GM19463 (cell line): ENCODE data around the gene GULP1.
"Not testable (repeated sequence)": the region's sequence is repeated elsewhere in the genome, so short reads cannot be mapped to it uniquely, and the experiment has no call there.

Experiments used
- ATAC-seq: cut with Tn5 transposase; IDR thresholded peaks from one replicate; pipeline ENCODE4 v1.9.1; 2021; ENCODE audit warnings: mild to moderate bottlenecking, moderate library complexity; ENCODE audit not compliant: unreplicated experiment

Gene GULP1

GRCh38 chr2:188291617-188292347, at the start of gene GULP1:
Gene GULP1, plus strand, starts transcription at chr2:188291874. Its CDS starts 185,829 bp downstream, at chr2:188477703.
- peak; percentile 65 for ATAC-seq

DNA sequence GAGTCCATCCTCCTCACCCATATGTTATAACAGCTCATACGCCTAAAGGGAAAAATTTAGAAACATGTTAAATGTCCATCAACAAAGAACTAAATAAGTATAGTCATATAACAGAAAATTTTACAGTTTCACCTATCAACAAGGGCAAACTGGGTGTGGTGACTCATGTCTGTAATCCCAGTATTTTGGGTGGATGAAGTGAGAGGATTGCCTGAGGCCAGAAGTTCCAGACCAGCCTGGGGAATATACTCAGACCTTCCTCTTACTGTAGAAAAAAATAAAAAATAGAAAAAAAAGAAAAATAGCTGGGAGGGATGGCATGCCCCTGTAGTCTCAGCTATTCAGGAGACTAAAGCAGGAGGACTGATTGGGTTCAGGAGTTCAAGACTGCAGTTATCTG, 48.3 kb upstream of the GULP1 start:
- ATAC-seq, result no peak

- no peak for ATAC-seq
Observed at GRCh38 chr2:188244383-188244782, 47.3 kb upstream of the GULP1 start.

- no peak for ATAC-seq
Observed at GRCh38 chr2:188245230-188245629, 46.4 kb upstream of the GULP1 start.

GRCh38 chr2:188248513-188248912, 43.2 kb upstream of the GULP1 start:
- no peak for ATAC-seq

- no peak for ATAC-seq
Observed at GRCh38 chr2:188251034-188251433, 40.6 kb upstream of the GULP1 start.

DNA sequence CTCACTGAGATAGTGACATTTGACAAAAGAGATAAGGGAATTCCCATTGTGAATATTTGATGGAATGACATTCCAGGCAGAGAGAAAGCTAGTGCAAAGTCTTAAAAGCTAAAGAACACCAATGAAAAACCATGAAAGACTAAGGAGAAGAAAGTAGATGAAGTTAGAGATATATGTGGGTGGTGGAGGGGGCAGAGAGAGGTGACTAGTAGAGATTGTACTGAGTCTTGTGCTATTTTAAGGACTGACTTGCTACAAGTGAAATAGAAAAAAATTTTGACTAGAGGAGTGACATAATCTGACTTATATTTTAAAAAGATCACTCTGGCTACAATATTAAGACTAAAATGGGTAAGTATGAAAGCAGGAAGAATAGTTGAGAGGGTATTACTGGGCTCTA, 35.3 kb upstream of the GULP1 start:
- no peak for ATAC-seq

DNA sequence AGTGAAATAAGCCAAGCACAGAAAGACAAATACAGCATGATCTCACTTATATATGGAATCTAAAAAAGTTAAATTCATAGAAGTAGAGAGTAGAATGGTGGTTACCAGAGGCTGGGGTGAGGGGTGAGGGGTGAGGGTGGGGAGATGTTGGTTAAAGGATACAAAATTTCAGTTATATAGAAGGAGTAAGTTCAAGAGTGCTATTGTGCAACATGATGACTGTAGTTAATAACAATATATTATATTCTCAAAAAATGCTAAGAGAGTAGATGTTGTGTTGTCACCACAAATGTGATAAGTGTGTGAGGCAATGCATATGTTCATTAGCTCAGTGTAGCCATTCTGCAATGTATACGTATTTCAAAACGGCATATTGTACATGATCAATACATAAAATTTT, 26.4 kb upstream of the GULP1 start:
- no peak for ATAC-seq

DNA sequence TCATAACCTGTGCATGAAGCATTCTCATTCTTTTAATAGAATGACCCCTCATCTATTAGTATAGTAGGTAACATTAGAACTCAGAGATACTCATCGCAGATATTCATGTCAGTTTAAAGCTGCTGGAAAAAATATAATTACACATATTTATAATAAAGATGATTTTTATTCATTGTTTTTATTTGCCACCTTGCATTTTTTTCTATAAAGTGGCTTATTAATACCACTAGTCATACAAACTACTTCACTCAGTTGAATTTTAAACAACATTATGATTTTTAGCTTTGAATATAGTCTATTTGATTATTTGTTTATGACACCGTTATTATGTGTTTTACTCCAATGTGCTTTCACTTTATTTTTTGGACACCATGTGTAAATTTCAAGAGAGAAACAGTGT, 23.9 kb upstream of the GULP1 start:
- ATAC-seq, result no peak

- ATAC-seq, result no peak
Observed at GRCh38 chr2:188269004-188269403, 22.7 kb upstream of the GULP1 start.

DNA sequence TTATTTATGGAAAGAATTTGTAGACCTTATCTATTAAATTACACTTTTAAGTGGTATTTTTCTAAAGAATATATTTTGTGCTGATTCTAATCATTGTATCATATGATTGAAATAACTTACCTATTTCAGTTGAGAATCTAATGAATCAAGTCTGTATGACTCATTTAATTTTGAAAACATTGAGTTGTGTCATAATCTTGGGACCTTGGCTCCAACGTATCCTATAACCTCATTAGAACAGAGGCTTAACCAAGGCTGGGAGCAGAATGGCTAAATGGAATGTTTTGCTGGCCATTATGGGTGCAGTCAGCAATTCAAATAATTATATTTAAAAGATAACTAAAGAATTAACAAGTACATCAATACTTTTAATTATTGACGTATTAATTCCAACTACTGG, 19.6 kb upstream of the GULP1 start:
- ATAC-seq, result no peak

GRCh38 chr2:188274274-188274673, 17.4 kb upstream of the GULP1 start:
- no peak for ATAC-seq

DNA sequence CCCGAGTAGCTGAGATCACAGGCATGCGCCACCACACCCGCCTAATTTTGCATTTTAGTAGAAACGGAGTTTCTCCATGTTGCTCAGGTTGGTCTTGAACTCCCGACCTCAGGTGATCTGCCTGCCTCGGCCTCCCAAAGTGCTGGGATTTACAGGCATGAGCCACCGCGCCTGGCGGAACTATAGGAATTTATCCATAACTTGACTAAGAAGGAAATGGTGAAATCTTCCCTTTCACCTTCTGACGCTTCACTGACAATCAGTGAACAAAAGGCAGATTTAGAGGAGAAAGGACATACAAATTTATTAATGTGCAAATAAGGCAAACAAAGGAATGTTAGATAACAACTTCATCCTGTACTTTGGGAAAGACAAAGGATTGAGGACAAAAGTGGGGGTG, 15.4 kb upstream of the GULP1 start:
- ATAC-seq, result no peak

DNA sequence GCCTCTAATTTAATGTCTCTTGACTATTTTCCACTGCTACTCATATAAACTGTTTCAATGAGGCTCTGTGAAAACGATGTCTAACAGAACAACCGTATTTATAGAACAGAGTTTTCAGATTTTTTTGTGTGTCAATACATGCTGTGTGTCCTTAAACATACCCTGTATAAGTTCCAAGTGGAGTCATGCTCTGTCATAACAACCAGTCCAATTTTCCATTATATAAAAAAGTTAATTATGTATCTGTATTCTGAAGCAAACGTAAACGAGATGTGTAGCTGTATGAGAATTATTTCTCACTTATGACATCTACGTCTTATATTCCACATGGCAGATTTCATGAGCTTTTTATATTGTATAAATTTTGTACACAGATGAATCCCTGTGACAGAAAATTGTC, 13.9 kb upstream of the GULP1 start:
- ATAC-seq, result no peak

DNA sequence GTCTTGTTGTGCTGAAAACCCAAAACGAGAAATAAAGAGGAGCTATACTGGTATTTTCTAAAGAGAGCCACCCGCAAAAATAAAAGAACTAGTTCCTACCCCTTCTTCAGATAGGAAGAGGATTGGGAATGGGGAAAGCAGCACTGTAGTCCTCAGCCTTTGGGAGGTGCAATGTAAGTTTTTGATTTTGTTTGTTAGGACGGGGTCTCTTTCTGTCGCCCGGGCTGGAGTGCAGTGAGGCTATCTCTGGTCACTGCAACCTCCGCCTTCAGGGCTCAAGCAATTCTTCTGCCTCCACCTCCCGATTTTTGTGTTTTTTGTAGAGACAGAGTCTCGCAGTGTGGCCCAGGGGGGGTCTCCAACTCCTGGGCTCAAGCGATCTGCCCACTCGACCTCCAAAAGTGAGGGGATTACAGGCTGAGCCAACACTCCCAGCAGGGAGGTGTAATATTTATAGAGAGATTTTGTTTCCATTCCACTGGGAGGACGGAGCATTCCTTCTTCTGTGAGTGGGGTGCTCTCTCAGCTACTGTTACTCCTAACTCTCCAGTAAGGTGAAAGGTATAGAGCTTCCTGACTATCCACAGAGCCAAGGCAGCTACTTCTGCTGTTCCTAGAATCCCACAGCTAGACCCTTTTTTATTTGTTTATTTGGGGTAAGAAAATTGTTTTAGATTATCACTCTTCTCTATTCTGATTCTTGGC, 13.1 kb upstream of the GULP1 start:
- no peak for ATAC-seq

- no peak for ATAC-seq
Observed at GRCh38 chr2:188279093-188279445, 12.6 kb upstream of the GULP1 start.

GRCh38 chr2:188280811-188281222, 10.9 kb upstream of the GULP1 start:
- ATAC-seq, result no peak

GRCh38 chr2:188282907-188283306, 8.8 kb upstream of the GULP1 start:
- ATAC-seq, result no peak

- not testable (repeated sequence) for ATAC-seq
Observed at GRCh38 chr2:188284251-188284650, 7.4 kb upstream of the GULP1 start.

DNA sequence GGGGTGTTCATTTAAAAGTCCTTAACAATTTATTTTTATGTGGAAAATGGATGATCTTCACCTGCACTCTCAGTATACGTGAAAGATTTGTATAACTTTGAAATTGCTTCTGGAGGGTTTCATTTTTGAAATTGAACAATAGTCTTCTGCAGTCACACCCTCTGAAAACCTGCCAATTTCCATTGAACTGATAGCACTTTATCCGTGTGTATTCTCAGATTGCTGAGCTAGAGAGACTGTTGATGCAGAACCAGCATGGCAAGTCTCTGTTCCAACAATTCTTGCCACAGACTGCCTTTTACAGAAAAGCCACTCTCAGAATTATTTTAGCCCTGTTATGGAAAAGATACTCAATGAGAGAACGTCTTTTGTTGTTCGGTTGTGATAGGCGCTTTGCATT, 6.6 kb upstream of the GULP1 start:
- ATAC-seq, result no peak

DNA sequence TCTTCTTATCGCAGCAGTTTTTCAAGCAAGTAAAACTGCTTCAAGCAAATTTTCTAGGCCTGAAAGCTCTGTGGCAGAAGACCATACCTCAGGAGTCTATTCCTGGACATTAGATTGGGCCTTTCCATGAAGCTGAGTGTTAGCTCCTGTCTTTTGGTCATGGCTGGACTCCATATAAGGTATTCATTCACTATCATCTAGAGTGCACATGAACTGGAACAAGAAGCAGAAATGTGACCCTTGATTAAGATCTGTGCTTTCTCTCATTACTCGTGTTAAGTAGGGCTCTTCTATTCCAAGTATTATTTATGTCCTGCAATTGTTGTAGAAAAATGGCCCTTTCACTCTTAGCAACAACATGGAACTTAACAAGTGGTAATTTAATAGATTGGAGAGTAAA, 5.9 kb upstream of the GULP1 start:
- ATAC-seq, result no peak

DNA sequence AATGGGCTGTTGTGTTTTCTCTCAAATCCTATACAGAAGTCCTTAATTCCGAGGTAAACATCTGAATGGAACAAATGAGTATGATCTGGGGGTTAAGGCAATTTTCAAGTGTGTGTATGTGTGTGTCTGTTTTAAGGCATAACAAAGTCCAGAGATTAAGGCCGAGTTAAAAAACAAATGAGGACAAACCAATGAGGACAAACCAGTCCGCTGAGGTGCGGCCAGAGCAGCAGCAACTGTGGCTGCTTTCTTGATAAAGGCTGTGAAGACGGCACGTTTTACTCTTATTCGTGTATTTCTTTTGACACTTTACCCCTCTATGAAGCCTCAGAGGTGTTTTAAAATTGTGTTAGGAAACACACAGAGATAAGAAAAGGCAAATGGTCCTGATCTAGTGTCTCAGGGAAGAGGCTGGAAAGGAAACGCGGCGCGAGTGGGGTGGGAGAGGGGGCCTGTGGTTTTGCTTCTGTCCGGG, 495 bp upstream of the GULP1 start:
- ATAC-seq, result no peak
